H9 (cell line): Measurements from ENCODE around the gene ACOT7. TPM values are rescaled to one million over a fixed set of nuclear protein-coding genes. Genes with fewer than 3 reads are reported as not detected.

Experiments used
- DNase-seq: peaks from one replicate; pipeline ENCODE4 v3.0.0-alpha.2; 2017
- H2AFZ ChIP-seq: one replicate; pipeline ENCODE4 v1.6.1; 2013; ENCODE audit warnings: mild to moderate bottlenecking, low read length, control low read depth, moderate library complexity
- H2AK5ac ChIP-seq: 2 replicates; pipeline ENCODE4 v1.6.1; 2013; ENCODE audit warnings: low read length, control low read depth, mixed read lengths; ENCODE audit not compliant: insufficient read length
- H2BK120ac ChIP-seq: one replicate; pipeline ENCODE4 v1.6.1; 2013; ENCODE audit warnings: low read depth, mild to moderate bottlenecking, low read length, control low read depth, inconsistent platforms; ENCODE audit not compliant: poor library complexity, severe bottlenecking
- H2BK12ac ChIP-seq: 2 replicates; pipeline ENCODE4 v1.6.1; 2013; ENCODE audit warnings: low read length, control low read depth, mixed read lengths, low read depth; ENCODE audit not compliant: insufficient read length
- H2BK15ac ChIP-seq: 2 replicates; pipeline ENCODE4 v1.6.1; 2013; ENCODE audit warnings: low read depth, low read length, control low read depth
- H2BK20ac ChIP-seq: one replicate; pipeline ENCODE4 v1.6.1; 2013; ENCODE audit warnings: low read depth, mild to moderate bottlenecking, low read length, control low read depth, inconsistent platforms; ENCODE audit not compliant: poor library complexity, severe bottlenecking
- H2BK5ac ChIP-seq: 2 replicates; pipeline ENCODE4 v1.6.1; 2013; ENCODE audit warnings: low read length, control low read depth, mixed read lengths; ENCODE audit not compliant: insufficient read length
- H3K14ac ChIP-seq: 2 replicates; pipeline ENCODE4 v1.6.1; 2013; ENCODE audit warnings: low read length, control low read depth; ENCODE audit not compliant: insufficient read depth
- H3K18ac ChIP-seq: 2 replicates; pipeline ENCODE4 v1.6.1; 2013; ENCODE audit warnings: low read depth, mild to moderate bottlenecking, mixed read lengths, low read length, control low read depth; ENCODE audit not compliant: insufficient read length
- H3K23ac ChIP-seq: 2 replicates; pipeline ENCODE4 v1.6.1; 2013; ENCODE audit warnings: low read length, control low read depth, mixed read lengths, low read depth; ENCODE audit not compliant: insufficient read length
- H3K23me2 ChIP-seq: 2 replicates; pipeline ENCODE4 v1.6.1; 2013; ENCODE audit warnings: low read depth, mild to moderate bottlenecking, mixed read lengths, low read length, control low read depth; ENCODE audit not compliant: insufficient read length, poor library complexity, severe bottlenecking
- H3K27ac ChIP-seq: 2 replicates; pipeline ENCODE4 v1.5.1; 2013; ENCODE audit warnings: low read length, control low read depth, mixed read lengths, low read depth; ENCODE audit not compliant: insufficient read length
- H3K27me3 ChIP-seq: 2 replicates; pipeline ENCODE4 v1.6.1; 2013; ENCODE audit warnings: low read length, control low read depth, inconsistent platforms; ENCODE audit not compliant: insufficient read depth
- H3K4ac ChIP-seq: 2 replicates; pipeline ENCODE4 v1.6.1; 2013; ENCODE audit warnings: low read depth, mild to moderate bottlenecking, control low read depth, inconsistent platforms, low read length, moderate library complexity
- H3K4me1 ChIP-seq: 2 replicates; pipeline ENCODE4 v1.6.1; 2013; ENCODE audit warnings: low read length, control low read depth, inconsistent platforms; ENCODE audit not compliant: insufficient read depth
- H3K4me2 ChIP-seq: 2 replicates; pipeline ENCODE4 v1.6.1; 2013; ENCODE audit warnings: low read length, control low read depth, mixed read lengths; ENCODE audit not compliant: insufficient read length, insufficient read depth
- H3K56ac ChIP-seq: 2 replicates; pipeline ENCODE4 v1.6.1; 2013; ENCODE audit warnings: low read depth, mild to moderate bottlenecking, mixed read lengths, low read length, control low read depth; ENCODE audit not compliant: insufficient read length
- H3K79me1 ChIP-seq: 2 replicates; pipeline ENCODE4 v1.6.1; 2013; ENCODE audit warnings: low read depth, mild to moderate bottlenecking, moderate library complexity, low read length, control low read depth, inconsistent platforms; ENCODE audit not compliant: insufficient read depth, poor library complexity, severe bottlenecking
- H3K79me2 ChIP-seq: 2 replicates; pipeline ENCODE4 v1.6.1; 2013; ENCODE audit warnings: low read length, control low read depth, inconsistent platforms; ENCODE audit not compliant: insufficient read depth
- H3K9ac ChIP-seq: 2 replicates; pipeline ENCODE4 v1.6.1; 2013; ENCODE audit warnings: low read length, control low read depth, mixed read lengths; ENCODE audit not compliant: insufficient read length; ENCODE audit errors: extremely low read depth
- H3K9me3 ChIP-seq: one replicate; pipeline ENCODE4 v1.6.1; 2013; ENCODE audit warnings: low read depth, low read length, inconsistent platforms; ENCODE audit not compliant: control insufficient read depth
- H3T11ph ChIP-seq: one replicate; pipeline ENCODE4 v1.6.1; 2013; ENCODE audit warnings: mild to moderate bottlenecking, low read length, control low read depth, inconsistent platforms
- H4K20me1 ChIP-seq: one replicate; pipeline ENCODE4 v1.6.1; 2013; ENCODE audit not compliant: control insufficient read depth, insufficient read length, insufficient read depth
- H4K5ac ChIP-seq: 2 replicates; pipeline ENCODE4 v1.6.1; 2013; ENCODE audit warnings: low read depth, mild to moderate bottlenecking, mixed read lengths, low read length, control low read depth; ENCODE audit not compliant: insufficient read length
- H4K8ac ChIP-seq: replicated peaks from 2 replicates; pipeline ENCODE4 v1.6.1; 2013; ENCODE audit warnings: low read length, control low read depth, mixed read lengths, low read depth; ENCODE audit not compliant: insufficient read length
- H4K91ac ChIP-seq: 2 replicates; pipeline ENCODE4 v1.6.1; 2013; ENCODE audit warnings: low read depth, mild to moderate bottlenecking, moderate library complexity, mixed read lengths, low read length, control low read depth; ENCODE audit not compliant: insufficient read length
- H3K27ac Mint-ChIP-seq, 3 experiments: 2 replicates in 2 of 3; 3 replicates in 1 of 3; pipeline ENCODE4 v1.8.0; 2020 to 2021; ENCODE audit warnings: mixed read lengths in 3 of 3, mild to moderate bottlenecking in 1 of 3, moderate library complexity in 1 of 3
- H3K27me3 Mint-ChIP-seq: 2 replicates; pipeline ENCODE4 v1.8.0; 2021; ENCODE audit warnings: low read depth, mild to moderate bottlenecking, moderate library complexity, mixed read lengths
- H3K36me3 Mint-ChIP-seq, 3 experiments: 2 replicates in 2 of 3; 3 replicates in 1 of 3; pipeline ENCODE4 v1.8.0; 2020 to 2021; ENCODE audit warnings: low read depth in 3 of 3, mixed read lengths in 3 of 3; ENCODE audit not compliant: insufficient read depth in 1 of 3
- H3K4me1 Mint-ChIP-seq, 2 experiments: 2 replicates each; pipeline ENCODE4 v1.8.0; 2020; ENCODE audit warnings: mixed read lengths in 2 of 2
- H3K4me3 Mint-ChIP-seq, 2 experiments: 2 replicates in 1 of 2; 3 replicates in 1 of 2; pipeline ENCODE4 v1.8.0; 2020 to 2021; ENCODE audit warnings: mild to moderate bottlenecking in 2 of 2, mixed read lengths in 2 of 2, moderate library complexity in 1 of 2
- H3K9me3 Mint-ChIP-seq, 2 experiments: 2 replicates in 1 of 2; 3 replicates in 1 of 2; pipeline ENCODE4 v1.8.0; 2020; ENCODE audit warnings: mild to moderate bottlenecking in 2 of 2, mixed read lengths in 2 of 2, moderate library complexity in 1 of 2
- CTCF ChIP-seq: fragments of 200-600 bp; sonication (generic); conservative IDR thresholded peaks from 3 replicates; pipeline ENCODE4 v1.8.0; 2021; ENCODE audit warnings: antibody characterized with exemption, mild to moderate bottlenecking
- WGBS: extraction: QIAGEN DNeasy Blood & Tissue Kit; methylation state at CpG from one replicate; pipeline ENCODE4 v1.1.7; 2013; ENCODE audit warnings: missing lambda C conversion rate, low lambda C conversion rate, mixed read lengths; ENCODE audit not compliant: insufficient read length; ENCODE audit errors: extremely low coverage; 5-methylcytosine and 5-hydroxymethylcytosine counted together
- total RNA-seq: library from RNA; stranded (reverse); gene quantifications from 2 replicates; pipeline ENCODE4 v1.2.1, GENCODE V29; 2021

Gene ACOT7
- total RNA-seq, 1 experiment from 2014 or later = 87.4 TPM

GRCh38 chr1:6322161-6322560 lies 71.4 kb downstream of the ACOT7 start:
- Histone ChIP-seq H4K5ac (no peak overlapping the region), H2BK15ac (no peak overlapping the region), H3K4ac (no peak overlapping the region), H4K91ac (no peak overlapping the region), H3K4me2 (no peak overlapping the region), H2BK12ac (no peak overlapping the region), H3K4me1 (no peaks in the 10 kb centered on the region), H3K27me3 (no peaks in the 10 kb centered on the region), H3K18ac (no peak overlapping the region), H3K23me2 (no peaks in the 10 kb centered on the region), H3K56ac (no peak overlapping the region), H2AFZ (no peak overlapping the region), H2BK20ac (no peak overlapping the region), H3K23ac (no peak overlapping the region), H2BK120ac (no peak overlapping the region), H3K14ac (no peak overlapping the region; the same call in 1 of the 2 replicates), H3K9me3 (no peaks in the 10 kb centered on the region), H3K79me1 (no peaks in the 10 kb centered on the region), H3K79me2 (no peaks in the 10 kb centered on the region), H4K8ac (no peak overlapping the region), H3T11ph (no peak overlapping the region), H3K27ac (no peak overlapping the region), H2BK5ac (no peak overlapping the region), H3K9ac (no peak overlapping the region), H2AK5ac (no peak overlapping the region), H4K20me1 (peaks cover 2% of the 10 kb centered on the region)
- no peak overlapping the region for H3K4me3 Mint-ChIP-seq
- no peak for TF ChIP-seq CTCF
- no peaks in the 10 kb centered on the region for H3K27me3 Mint-ChIP-seq
- peaks cover 2 to 29% (median 17%) of the 10 kb centered on the region in 3 experiments; a peak in 6 of 7 replicates for H3K36me3 Mint-ChIP-seq
- no peak overlapping the region for H3K27ac Mint-ChIP-seq
- no peaks in the 10 kb centered on the region for H3K4me1 Mint-ChIP-seq
- H3K9me3 Mint-ChIP-seq = no peaks in the 10 kb centered on the region; a peak in 1 of 5 replicates
- no peak for DNase-seq
- no CpG with 5 or more reads among the region's 10 CpGs for WGBS
